Left ventricle myocardium inferior (tissue), 1 donor: ENCODE measurements around the gene MAP1LC3B. TPM values are rescaled to one million over a fixed set of nuclear protein-coding genes. Genes with fewer than 3 reads are reported as not detected.

Experiments used
- DNase-seq: peaks from one replicate; pipeline ENCODE4 v3.0.0-alpha.2; 2020
- H3K27ac ChIP-seq: fragments of 200-600 bp; replicated peaks from 2 replicates; pipeline ENCODE4 v1.8.0; 2021
- H3K27me3 ChIP-seq: fragments of 200-600 bp; 2 replicates; pipeline ENCODE4 v1.8.0; 2021; ENCODE audit warnings: low read depth
- H3K36me3 ChIP-seq: fragments of 200-600 bp; 2 replicates; pipeline ENCODE4 v1.8.0; 2021
- H3K4me1 ChIP-seq: fragments of 200-600 bp; 2 replicates; pipeline ENCODE4 v1.8.0; 2021
- H3K4me3 ChIP-seq: fragments of 200-600 bp; 2 replicates; pipeline ENCODE4 v1.8.0; 2021; ENCODE audit warnings: mild to moderate bottlenecking, moderate library complexity
- H3K9me3 ChIP-seq: fragments of 200-600 bp; replicated peaks from 2 replicates; pipeline ENCODE4 v1.8.0; 2021
- CTCF ChIP-seq: fragments of 200-600 bp; IDR thresholded peaks from 2 replicates; pipeline ENCODE4 v1.8.0; 2021; ENCODE audit warnings: antibody characterized with exemption, mild to moderate bottlenecking, borderline replicate concordance
- intact Hi-C: fragments of 100-400 bp; cut with micrococcal nuclease; formaldehyde crosslinking; loops from one replicate; pipeline ENCODE4 v1.11.0; 2022
- total RNA-seq: library from RNA; stranded (reverse); fragmentation: NEBNext Ultra II Directional; extraction: Animal tissue kit (Norgen Biotek cat#: 25700); gene quantifications from one replicate; pipeline ENCODE4 v1.2.1, GENCODE V29; 2021
- donor health status: DM: no; HTN: yes; CAD: no; lungs with severe emphysema.

MAP1LC3B gene
- total RNA-seq, 1 donor from 2014 or later, result 131 TPM

- no peaks in the 10 kb centered on the region for H3K9me3 ChIP-seq
- DNase-seq, result no peak
- TF ChIP-seq CTCF, result no peak
- H3K4me1 ChIP-seq, result peaks cover 20% of the 10 kb centered on the region
- peaks cover 31% of the 10 kb centered on the region for H3K36me3 ChIP-seq
- intact Hi-C loops, result no loop called here
- H3K27ac ChIP-seq, result no peak overlapping the region
- H3K27me3 ChIP-seq, result no peaks in the 10 kb centered on the region
- no peak overlapping the region for H3K4me3 ChIP-seq
Measured at GRCh38 chr16:87350031-87350430, 42.1 kb upstream of the MAP1LC3B start.

- H3K36me3 ChIP-seq, result peaks cover 30% of the 10 kb centered on the region
- TF ChIP-seq CTCF, result no peak
- H3K27ac ChIP-seq, result no peak overlapping the region
- DNase-seq, result no peak
- H3K4me1 ChIP-seq, result peaks cover 16% of the 10 kb centered on the region
- H3K9me3 ChIP-seq, result no peaks in the 10 kb centered on the region
- intact Hi-C loops, result no loop called here
- H3K27me3 ChIP-seq, result no peaks in the 10 kb centered on the region
- H3K4me3 ChIP-seq, result no peak overlapping the region
Measured at GRCh38 chr16:87350681-87351319, 41.3 kb upstream of the MAP1LC3B start.

GRCh38 chr16:87351320-87351698 lies 40.8 kb upstream of the MAP1LC3B start:
- peaks cover 25% of the 10 kb centered on the region for H3K36me3 ChIP-seq
- DNase-seq, result no peak
- no peaks in the 10 kb centered on the region for H3K9me3 ChIP-seq
- intact Hi-C loops, result no loop called here
- H3K27me3 ChIP-seq, result no peaks in the 10 kb centered on the region
- no peak overlapping the region for H3K27ac ChIP-seq
- no peak for TF ChIP-seq CTCF
- H3K4me1 ChIP-seq, result peaks cover 18% of the 10 kb centered on the region
- H3K4me3 ChIP-seq, result no peak overlapping the region

- H3K4me3 ChIP-seq, result no peak overlapping the region
- H3K4me1 ChIP-seq, result peaks cover 19% of the 10 kb centered on the region
- H3K27me3 ChIP-seq, result no peaks in the 10 kb centered on the region
- no peak overlapping the region for H3K27ac ChIP-seq
- intact Hi-C loops, result no loop called here
- H3K9me3 ChIP-seq, result no peaks in the 10 kb centered on the region
- no peak for TF ChIP-seq CTCF
- no peak for DNase-seq
- peaks cover 28% of the 10 kb centered on the region for H3K36me3 ChIP-seq
Measured at GRCh38 chr16:87352818-87353217, 39.3 kb upstream of the MAP1LC3B start.

GRCh38 chr16:87353613-87354012 lies 38.5 kb upstream of the MAP1LC3B start:
- TF ChIP-seq CTCF, result no peak
- peaks cover 24% of the 10 kb centered on the region for H3K4me1 ChIP-seq
- DNase-seq, result no peak
- intact Hi-C loops, result no loop called here
- no peak overlapping the region for H3K27ac ChIP-seq
- no peaks in the 10 kb centered on the region for H3K27me3 ChIP-seq
- H3K9me3 ChIP-seq, result no peaks in the 10 kb centered on the region
- H3K4me3 ChIP-seq, result no peak overlapping the region
- H3K36me3 ChIP-seq, result peaks cover 32% of the 10 kb centered on the region
